Astrocyte (in vitro differentiated cells and primary cell): Measurements from ENCODE around the gene TTLL5.

Source experiments
- CTCF ChIP-seq: IDR thresholded peaks from 2 replicates; pipeline ENCODE4 v1.5.1; 2011; ENCODE audit warnings: low read depth, mild to moderate bottlenecking, inconsistent platforms, low read length, moderate library complexity; ENCODE audit not compliant: insufficient read depth
- EZH2 ChIP-seq: IDR thresholded peaks from 2 replicates; pipeline ENCODE4 v1.6.1; 2012; ENCODE audit warnings: mild to moderate bottlenecking, low read length, inconsistent platforms; ENCODE audit not compliant: insufficient read depth

GRCh38 chr14:75697918-75698317 lies 36.9 kb downstream of the TTLL5 start:
- TF ChIP-seq CTCF (no peak), EZH2 (no peak)
